Measurements from ENCODE around the gene PTPRG. TPM values are rescaled to one million over a fixed set of nuclear protein-coding genes. Genes with fewer than 3 reads are reported as not detected.
A peak's percentile ranks its signal among the peaks of the same experiment; 100 is the strongest.

PTPRG gene
- total RNA-seq, 1 donor from 2014 or later = 77.2 TPM

DNA sequence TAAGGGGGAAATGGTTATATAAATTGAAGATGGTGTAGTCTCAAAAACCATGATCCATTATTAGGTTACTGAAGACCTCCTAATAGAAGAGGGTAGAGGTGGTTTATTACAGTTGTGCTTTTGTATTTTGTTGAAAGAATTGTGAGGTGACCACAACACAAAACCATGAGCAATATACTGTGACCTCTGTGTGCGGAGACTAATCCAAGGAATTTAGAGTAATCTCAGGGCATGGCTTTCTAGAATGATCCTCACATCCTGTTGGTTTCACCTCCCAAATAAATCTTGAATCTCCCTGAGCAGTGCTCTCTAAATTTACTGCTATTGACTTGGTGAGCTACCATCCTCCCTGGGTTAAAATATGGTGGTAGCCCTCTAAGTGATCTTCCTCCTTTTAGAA is 52.3 kb downstream of the PTPRG start:
- Mint-ChIP-seq H3K4me3 (no peak overlapping the region), H3K9me3 (no peaks in the 10 kb centered on the region), H3K27me3 (no peaks in the 10 kb centered on the region), H3K4me1 (ENCODE audit: unreplicated experiment) (peaks cover 30% of the 10 kb centered on the region), H3K36me3 (peaks cover 20% of the 10 kb centered on the region), H3K27ac (no peak overlapping the region)
- no peak for DNase-seq (ENCODE audit: extremely low spot score, unreplicated experiment)
- TF ChIP-seq, protein P1, sequence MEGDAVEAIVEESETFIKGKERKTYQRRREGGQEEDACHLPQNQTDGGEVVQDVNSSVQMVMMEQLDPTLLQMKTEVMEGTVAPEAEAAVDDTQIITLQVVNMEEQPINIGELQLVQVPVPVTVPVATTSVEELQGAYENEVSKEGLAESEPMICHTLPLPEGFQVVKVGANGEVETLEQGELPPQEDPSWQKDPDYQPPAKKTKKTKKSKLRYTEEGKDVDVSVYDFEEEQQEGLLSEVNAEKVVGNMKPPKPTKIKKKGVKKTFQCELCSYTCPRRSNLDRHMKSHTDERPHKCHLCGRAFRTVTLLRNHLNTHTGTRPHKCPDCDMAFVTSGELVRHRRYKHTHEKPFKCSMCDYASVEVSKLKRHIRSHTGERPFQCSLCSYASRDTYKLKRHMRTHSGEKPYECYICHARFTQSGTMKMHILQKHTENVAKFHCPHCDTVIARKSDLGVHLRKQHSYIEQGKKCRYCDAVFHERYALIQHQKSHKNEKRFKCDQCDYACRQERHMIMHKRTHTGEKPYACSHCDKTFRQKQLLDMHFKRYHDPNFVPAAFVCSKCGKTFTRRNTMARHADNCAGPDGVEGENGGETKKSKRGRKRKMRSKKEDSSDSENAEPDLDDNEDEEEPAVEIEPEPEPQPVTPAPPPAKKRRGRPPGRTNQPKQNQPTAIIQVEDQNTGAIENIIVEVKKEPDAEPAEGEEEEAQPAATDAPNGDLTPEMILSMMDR (conservative IDR thresholded peaks at IDR 0.05) = no peak

- H3K4me3 Mint-ChIP-seq = no peak overlapping the region
- no peak overlapping the region for H3K27ac Mint-ChIP-seq
- TF ChIP-seq, protein P1 (conservative IDR thresholded peaks at IDR 0.05) = no peak
- peaks cover 29% of the 10 kb centered on the region for H3K36me3 Mint-ChIP-seq
- no peak for DNase-seq (ENCODE audit: extremely low spot score, unreplicated experiment)
- peaks cover 34% of the 10 kb centered on the region for H3K4me1 Mint-ChIP-seq (ENCODE audit: unreplicated experiment)
- no peaks in the 10 kb centered on the region for H3K9me3 Mint-ChIP-seq
- no peaks in the 10 kb centered on the region for H3K27me3 Mint-ChIP-seq
Observed at GRCh38 chr3:61615643-61616042, 54.3 kb downstream of the PTPRG start.

GRCh38 chr3:61616586-61616985 is 55.2 kb downstream of the PTPRG start:
- Mint-ChIP-seq H3K4me3 (no peak overlapping the region), H3K27me3 (no peaks in the 10 kb centered on the region), H3K9me3 (no peaks in the 10 kb centered on the region), H3K4me1 (ENCODE audit: unreplicated experiment) (peaks cover 38% of the 10 kb centered on the region), H3K36me3 (peaks cover 29% of the 10 kb centered on the region), H3K27ac (no peak overlapping the region)
- no peak for DNase-seq (ENCODE audit: extremely low spot score, unreplicated experiment)
- TF ChIP-seq, protein P1 (conservative IDR thresholded peaks at IDR 0.05) = no peak

DNA sequence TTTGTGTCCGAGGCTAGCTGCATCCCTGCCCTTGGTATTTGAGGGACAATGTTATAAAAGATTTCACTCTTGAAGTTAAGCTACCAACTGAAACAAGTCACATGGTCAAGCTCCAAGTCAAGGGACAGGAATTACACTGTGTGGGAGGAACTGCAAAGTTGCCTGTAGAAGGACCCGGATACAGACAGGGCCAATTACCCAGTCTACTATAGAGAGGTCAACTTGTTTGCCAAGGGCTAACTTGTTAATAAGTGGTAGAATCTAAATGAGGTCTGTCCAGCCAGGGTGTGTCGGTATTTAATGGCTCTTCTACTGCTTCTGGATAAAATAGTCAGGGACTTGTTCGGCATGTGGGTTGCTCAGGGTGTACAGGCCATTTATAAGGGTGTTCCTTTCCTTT is 55.7 kb downstream of the PTPRG start:
- Mint-ChIP-seq H3K4me3 (no peak overlapping the region), H3K4me1 (ENCODE audit: unreplicated experiment) (peaks cover 39% of the 10 kb centered on the region), H3K9me3 (no peaks in the 10 kb centered on the region), H3K36me3 (peaks cover 28% of the 10 kb centered on the region), H3K27me3 (no peaks in the 10 kb centered on the region), H3K27ac (peak overlapping the region; percentile 9)
- DNase-seq (ENCODE audit: extremely low spot score, unreplicated experiment) = no peak
- TF ChIP-seq, protein P1 (conservative IDR thresholded peaks at IDR 0.05) = no peak

GRCh38 chr3:61617651-61618050 is 56.3 kb downstream of the PTPRG start:
- Mint-ChIP-seq H3K36me3 (peaks cover 22% of the 10 kb centered on the region), H3K9me3 (no peaks in the 10 kb centered on the region), H3K4me1 (ENCODE audit: unreplicated experiment) (peaks cover 33% of the 10 kb centered on the region), H3K4me3 (no peak overlapping the region), H3K27me3 (no peaks in the 10 kb centered on the region), H3K27ac (peak overlapping the region; percentile 9)
- no peak for DNase-seq (ENCODE audit: extremely low spot score, unreplicated experiment)
- TF ChIP-seq, protein P1 (conservative IDR thresholded peaks at IDR 0.05) = no peak

DNA sequence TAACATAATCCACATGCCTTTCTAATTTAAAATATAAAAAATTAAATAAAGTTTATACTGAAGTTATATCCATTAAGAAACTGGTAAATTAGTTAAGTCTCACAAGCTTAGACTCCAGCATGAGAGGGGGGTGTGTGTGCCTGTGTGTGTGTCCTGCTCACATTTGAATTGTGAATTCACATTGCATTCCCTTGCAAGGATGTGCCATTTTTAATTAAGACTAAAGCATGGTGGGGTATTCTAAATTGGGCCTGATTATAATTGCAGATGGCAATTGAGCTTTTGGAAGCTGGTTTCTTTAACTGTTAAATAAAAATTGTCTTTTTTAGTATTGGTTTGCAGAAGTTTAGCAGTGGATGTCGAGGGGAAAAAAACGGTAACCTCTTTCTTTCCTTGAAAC is 56.9 kb downstream of the PTPRG start:
- H3K27me3 Mint-ChIP-seq = no peaks in the 10 kb centered on the region
- no peak for DNase-seq (ENCODE audit: extremely low spot score, unreplicated experiment)
- H3K36me3 Mint-ChIP-seq = peaks cover 24% of the 10 kb centered on the region
- H3K27ac Mint-ChIP-seq = no peak overlapping the region
- H3K9me3 Mint-ChIP-seq = no peaks in the 10 kb centered on the region
- H3K4me3 Mint-ChIP-seq = no peak overlapping the region
- TF ChIP-seq, protein P1 (conservative IDR thresholded peaks at IDR 0.05) = no peak
- H3K4me1 Mint-ChIP-seq (ENCODE audit: unreplicated experiment) = peaks cover 30% of the 10 kb centered on the region

Measured in type B pancreatic cell (in vitro differentiated cells).